Neural progenitor cell (in vitro differentiated cells): ENCODE data around the gene PKNOX2. TPM values are rescaled to one million over a fixed set of nuclear protein-coding genes. Genes with fewer than 3 reads are reported as not detected.

Experiments used
- DNase-seq: peaks from one replicate; pipeline ENCODE4 v3.0.0-alpha.2; 2016; ENCODE audit warnings: low spot score
- H2AFZ ChIP-seq: fragments of 200-600 bp; sonication (generic); replicated peaks from 2 replicates; pipeline ENCODE4 v1.6.1; 2016; ENCODE audit warnings: antibody characterized with exemption
- H3F3A ChIP-seq: fragments of 200-600 bp; sonication (generic); 2 replicates; pipeline ENCODE4 v1.6.1; 2016; ENCODE audit warnings: antibody characterized with exemption, low read depth
- H3K27ac ChIP-seq: fragments of 200-600 bp; sonication (generic); 2 replicates; pipeline ENCODE4 v1.5.1; 2016; ENCODE audit warnings: mild to moderate bottlenecking
- H3K27me3 ChIP-seq: fragments of 200-600 bp; sonication (generic); 2 replicates; pipeline ENCODE4 v1.6.1; 2016; ENCODE audit warnings: mild to moderate bottlenecking, moderate library complexity
- H3K36me3 ChIP-seq: fragments of 200-600 bp; sonication (generic); 2 replicates; pipeline ENCODE4 v1.5.1; 2016
- H3K4me1 ChIP-seq: fragments of 200-600 bp; sonication (generic); 2 replicates; pipeline ENCODE4 v1.6.1; 2016; ENCODE audit warnings: mixed run types
- H3K4me2 ChIP-seq: fragments of 200-600 bp; sonication (generic); 2 replicates; pipeline ENCODE4 v1.6.1; 2016
- H3K4me3 ChIP-seq: fragments of 200-600 bp; sonication (generic); 2 replicates; pipeline ENCODE4 v1.5.1; 2016
- H3K79me2 ChIP-seq: fragments of 200-600 bp; sonication (generic); 2 replicates; pipeline ENCODE4 v1.6.1; 2016; ENCODE audit warnings: low read depth
- H3K9ac ChIP-seq: fragments of 200-600 bp; sonication (generic); 2 replicates; pipeline ENCODE4 v1.6.1; 2016
- H3K9me3 ChIP-seq: fragments of 200-600 bp; sonication (generic); 2 replicates; pipeline ENCODE4 v1.5.1; 2016; ENCODE audit warnings: low read depth
- H4K20me1 ChIP-seq: fragments of 200-600 bp; sonication (generic); 2 replicates; pipeline ENCODE4 v1.6.1; 2016; ENCODE audit warnings: low read depth
- H3K27ac Mint-ChIP-seq: 3 replicates; pipeline ENCODE4 v1.8.0; 2021; ENCODE audit warnings: mixed read lengths
- H3K27me3 Mint-ChIP-seq: 2 replicates; pipeline ENCODE4 v1.8.0; 2022; ENCODE audit warnings: low read depth, mild to moderate bottlenecking, inconsistent platforms, moderate library complexity, mixed read lengths; ENCODE audit not compliant: insufficient read depth
- H3K36me3 Mint-ChIP-seq: 3 replicates; pipeline ENCODE4 v1.8.0; 2021; ENCODE audit warnings: mixed read lengths
- H3K4me1 Mint-ChIP-seq: 3 replicates; pipeline ENCODE4 v1.8.0; 2021; ENCODE audit warnings: mixed read lengths
- H3K4me3 Mint-ChIP-seq: 3 replicates; pipeline ENCODE4 v1.8.0; 2021; ENCODE audit warnings: mild to moderate bottlenecking, moderate library complexity, mixed read lengths
- H3K9me3 Mint-ChIP-seq: 3 replicates; pipeline ENCODE4 v1.8.0; 2020; ENCODE audit warnings: mixed read lengths
- CTCF ChIP-seq: fragments of 200-600 bp; sonication (generic); IDR thresholded peaks from 2 replicates; pipeline ENCODE4 v1.5.1; 2017; ENCODE audit warnings: antibody characterized with exemption, mild to moderate bottlenecking
- EZH2 ChIP-seq: fragments of 200-600 bp; sonication (generic); IDR thresholded peaks from 2 replicates; pipeline ENCODE4 v1.6.1; 2017; ENCODE audit warnings: antibody characterized with exemption, mild to moderate bottlenecking, moderate library complexity
- EZH2phosphoT487 ChIP-seq: fragments of 200-600 bp; sonication (generic); IDR thresholded peaks from 2 replicates; pipeline ENCODE4 v1.6.1; 2017; ENCODE audit warnings: antibody characterized with exemption
- total RNA-seq: library from RNA; depleted of rRNA; stranded (reverse); fragments of >200 nt; gene quantifications from 2 replicates; pipeline ENCODE4 v1.2.3, GENCODE V29; 2015; ENCODE audit warnings: low replicate concordance

Gene PKNOX2
- total RNA-seq, 1 donor from 2014 or later, result 4.3 TPM

- Histone ChIP-seq H3K4me2 (no peak overlapping the region), H3K27ac (no peak overlapping the region), H3K4me3 (no peak overlapping the region), H3K36me3 (no peaks in the 10 kb centered on the region), H3K9me3 (no peaks in the 10 kb centered on the region), H3K27me3 (no peaks in the 10 kb centered on the region), H3F3A (peaks cover 38% of the 10 kb centered on the region), H3K9ac (no peak overlapping the region), H3K4me1 (peaks cover 49% of the 10 kb centered on the region), H3K79me2 (peaks cover 5% of the 10 kb centered on the region), H2AFZ (no peak overlapping the region), H4K20me1 (peaks cover 50% of the 10 kb centered on the region)
- Mint-ChIP-seq H3K4me1 (peaks cover 35% of the 10 kb centered on the region), H3K27me3 (no peaks in the 10 kb centered on the region), H3K36me3 (peaks cover 11% of the 10 kb centered on the region), H3K4me3 (no peak overlapping the region), H3K9me3 (no peaks in the 10 kb centered on the region), H3K27ac (no peak overlapping the region)
- DNase-seq, result no peak
- TF ChIP-seq EZH2phosphoT487 (no peak), CTCF (no peak), EZH2 (no peak)
These were observed 43.4 kb downstream of the PKNOX2 start for GRCh38 chr11:125207866-125208425.

GRCh38 chr11:125210066-125210465 lies 45.5 kb downstream of the PKNOX2 start:
- peak overlapping the region; percentile 31 for H3K27ac Mint-ChIP-seq
- no peak overlapping the region for H3K9ac ChIP-seq
- H3K4me1 ChIP-seq, result peaks cover 48% of the 10 kb centered on the region
- peak overlapping the region; percentile 12 for H3K4me2 ChIP-seq
- no peak overlapping the region for H3K27ac ChIP-seq
- H3K36me3 ChIP-seq, result no peaks in the 10 kb centered on the region
- TF ChIP-seq EZH2, result no peak
- TF ChIP-seq CTCF, result no peak
- TF ChIP-seq EZH2phosphoT487, result no peak
- H3K27me3 ChIP-seq, result no peaks in the 10 kb centered on the region
- peaks cover 40% of the 10 kb centered on the region for H4K20me1 ChIP-seq
- DNase-seq, result peak; percentile 51
- H3K4me3 Mint-ChIP-seq, result peak overlapping the region; percentile 15
- no peaks in the 10 kb centered on the region for H3K9me3 ChIP-seq
- H3K27me3 Mint-ChIP-seq, result no peaks in the 10 kb centered on the region
- H3K4me1 Mint-ChIP-seq, result peaks cover 35% of the 10 kb centered on the region
- H3K79me2 ChIP-seq, result peaks cover 12% of the 10 kb centered on the region
- peaks cover 31% of the 10 kb centered on the region for H3F3A ChIP-seq
- no peaks in the 10 kb centered on the region for H3K9me3 Mint-ChIP-seq
- H3K36me3 Mint-ChIP-seq, result peaks cover 6% of the 10 kb centered on the region
- no peak overlapping the region for H2AFZ ChIP-seq
- no peak overlapping the region for H3K4me3 ChIP-seq

GRCh38 chr11:125211191-125211947 lies 46.8 kb downstream of the PKNOX2 start:
- Histone ChIP-seq H3K36me3 (no peaks in the 10 kb centered on the region), H3K4me2 (peak overlapping the region; percentile 10), H3F3A (peaks cover 39% of the 10 kb centered on the region), H3K27me3 (no peaks in the 10 kb centered on the region), H2AFZ (no peak overlapping the region), H4K20me1 (peaks cover 45% of the 10 kb centered on the region), H3K27ac (no peak overlapping the region), H3K4me3 (no peak overlapping the region), H3K4me1 (peaks cover 59% of the 10 kb centered on the region), H3K9me3 (no peaks in the 10 kb centered on the region), H3K79me2 (peaks cover 8% of the 10 kb centered on the region), H3K9ac (no peak overlapping the region)
- Mint-ChIP-seq H3K27me3 (no peaks in the 10 kb centered on the region), H3K4me1 (peaks cover 41% of the 10 kb centered on the region), H3K4me3 (no peak overlapping the region), H3K36me3 (peaks cover 5% of the 10 kb centered on the region), H3K27ac (no peak overlapping the region), H3K9me3 (no peaks in the 10 kb centered on the region)
- TF ChIP-seq CTCF (no peak), EZH2phosphoT487 (no peak), EZH2 (no peak)
- peak; percentile 48 for DNase-seq
